Muscle of arm (tissue), 12 donors: Measurements from ENCODE around the gene SETX. TPM values are rescaled to one million over a fixed set of nuclear protein-coding genes. Genes with fewer than 3 reads are reported as not detected.
"Not testable (repeated sequence)": the region's sequence is repeated elsewhere in the genome, so short reads cannot be mapped to it uniquely, and the experiment has no call there.

ENCODE experiments used
- DNase-seq: peaks from one replicate; pipeline ENCODE4 v3.0.0-alpha.2; 2013
- polyA plus RNA-seq, 12 donors: library from polyadenylated mRNA; unstranded; fragments of 120-200 nt; gene quantifications; one replicate each; pipeline ENCODE4 v1.2.1, GENCODE V29; 2013; ENCODE audit not compliant: insufficient read length in 12 of 12

SETX gene
- polyA plus RNA-seq, 12 donors: 23.1 to 44.5 (median 31.9) TPM; not detected in 1

DNA sequence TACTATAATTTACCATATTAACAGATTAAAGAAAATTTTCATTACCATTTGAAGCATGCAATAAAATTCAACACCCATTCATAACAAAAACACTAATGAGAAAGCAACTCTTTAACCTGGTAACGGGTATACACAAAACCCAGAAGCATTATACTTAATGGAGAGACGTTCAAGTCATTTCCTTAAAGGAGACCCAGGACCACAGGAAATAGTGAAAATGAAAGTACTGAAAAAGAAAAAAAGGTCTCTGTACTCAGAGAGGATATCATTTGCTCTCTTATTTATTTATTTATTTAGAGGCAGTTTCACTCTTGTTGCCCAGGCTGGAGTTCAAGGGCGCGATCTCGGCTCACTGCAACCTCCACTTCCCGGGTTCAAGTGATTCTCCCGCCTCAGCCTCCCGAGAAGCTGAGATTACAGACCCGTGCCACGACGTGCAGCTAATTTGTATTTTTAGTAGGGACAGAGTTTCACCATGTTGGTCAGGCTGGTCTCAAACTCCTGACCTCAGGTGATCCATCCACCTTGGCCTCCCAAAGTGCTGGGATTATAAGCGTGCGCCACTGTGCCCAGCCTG lies 61.6 kb downstream of the SETX start:
- DNase-seq: no peak

DNA sequence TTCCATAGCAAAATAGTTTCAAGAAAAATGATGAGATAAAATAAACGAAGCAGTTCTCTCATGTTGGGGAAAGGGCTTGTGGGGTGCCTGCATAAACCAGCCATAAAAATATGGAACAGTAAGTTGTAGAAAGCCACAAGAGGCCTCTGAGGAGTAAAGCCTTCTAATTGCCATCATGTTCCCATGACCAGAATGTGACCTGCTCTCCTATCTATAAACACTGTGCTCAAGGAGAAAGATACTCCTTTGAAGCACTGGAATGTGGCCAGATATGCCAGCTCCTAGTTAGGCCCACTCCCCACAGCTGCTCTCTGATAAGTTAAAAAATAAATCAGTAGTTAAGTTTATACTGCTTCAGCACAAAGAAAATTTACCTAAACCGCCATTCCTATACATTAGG lies 65.8 kb downstream of the SETX start:
- DNase-seq: no peak

DNA sequence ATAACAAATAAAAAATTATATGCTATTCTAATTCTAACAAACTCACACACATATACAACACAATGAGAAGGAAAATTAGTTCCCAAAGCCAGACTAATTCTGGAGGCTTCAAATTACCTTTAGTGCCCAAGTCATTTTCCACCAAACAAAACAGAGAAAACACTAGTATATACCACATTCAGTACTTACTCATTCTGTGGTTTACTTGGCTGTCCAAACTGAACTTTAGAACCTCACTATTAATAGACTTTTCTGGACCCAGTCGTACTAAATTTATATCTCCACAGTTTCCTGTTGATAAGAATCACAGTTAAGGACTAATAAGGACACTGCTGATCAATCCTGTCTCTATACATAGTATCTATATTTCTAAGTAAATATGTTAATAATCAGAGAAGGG lies 66.4 kb downstream of the SETX start:
- no peak for DNase-seq

DNA sequence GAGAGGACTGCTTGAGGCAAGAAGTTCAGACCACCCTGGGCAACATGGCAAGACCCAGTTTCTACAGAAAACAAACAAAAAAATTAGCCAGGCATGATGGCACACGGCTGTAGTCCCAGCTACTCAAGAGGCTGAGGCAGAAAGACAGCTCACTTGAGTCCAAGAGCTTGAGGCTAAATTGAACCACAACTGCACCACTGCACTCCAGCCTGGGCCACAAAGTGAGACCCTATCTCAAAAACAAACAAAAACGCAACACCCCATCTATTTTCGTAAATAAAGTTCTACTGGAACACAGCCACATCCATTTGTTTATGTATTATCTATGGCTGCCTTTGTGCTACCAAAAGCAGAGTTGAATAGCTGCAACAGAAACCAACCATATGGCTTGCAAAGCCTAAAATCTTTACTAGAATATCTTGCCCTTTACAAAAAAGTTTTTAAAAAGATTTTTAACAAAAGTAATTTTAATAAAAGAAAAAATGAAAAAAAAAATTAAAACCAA lies 67.5 kb downstream of the SETX start:
- no peak for DNase-seq

DNA sequence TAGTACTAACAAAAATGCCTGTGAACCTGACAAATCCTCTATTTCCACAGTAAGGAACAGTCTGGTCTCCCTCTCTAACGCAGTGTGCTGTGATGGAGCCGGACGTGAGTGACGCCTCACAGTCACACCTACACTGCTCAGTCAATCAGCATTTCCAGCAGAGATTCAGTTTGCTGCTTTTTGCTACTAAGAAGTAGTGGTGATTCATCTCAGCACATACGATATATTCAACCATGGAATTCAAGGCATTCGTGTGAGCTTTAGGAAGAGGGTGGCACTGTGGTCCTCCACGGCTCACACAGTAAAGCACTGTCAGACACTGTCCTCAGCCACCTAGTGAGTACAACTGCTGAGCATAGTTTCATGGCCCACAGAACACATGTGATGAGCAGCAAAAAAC lies 70.9 kb downstream of the SETX start:
- DNase-seq: no peak

DNA sequence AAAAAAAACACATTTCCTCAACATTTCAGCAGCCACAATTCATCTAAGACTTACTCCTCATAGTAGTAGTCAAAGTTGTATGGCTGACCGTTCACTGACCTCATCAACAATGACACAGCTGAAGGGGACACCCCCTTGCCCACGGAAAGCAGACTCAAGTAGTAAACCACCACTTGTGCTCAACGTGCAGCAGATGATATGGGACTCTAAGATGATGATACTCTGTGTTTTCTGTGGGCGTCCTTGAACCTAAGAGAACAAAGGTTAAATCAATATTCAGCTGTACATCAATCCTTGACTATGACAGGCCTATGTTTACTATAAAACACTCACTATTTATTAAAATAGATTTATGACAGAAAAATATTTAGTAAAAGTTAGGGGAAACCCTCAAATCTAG lies 71.6 kb downstream of the SETX start:
- DNase-seq: no peak

DNA sequence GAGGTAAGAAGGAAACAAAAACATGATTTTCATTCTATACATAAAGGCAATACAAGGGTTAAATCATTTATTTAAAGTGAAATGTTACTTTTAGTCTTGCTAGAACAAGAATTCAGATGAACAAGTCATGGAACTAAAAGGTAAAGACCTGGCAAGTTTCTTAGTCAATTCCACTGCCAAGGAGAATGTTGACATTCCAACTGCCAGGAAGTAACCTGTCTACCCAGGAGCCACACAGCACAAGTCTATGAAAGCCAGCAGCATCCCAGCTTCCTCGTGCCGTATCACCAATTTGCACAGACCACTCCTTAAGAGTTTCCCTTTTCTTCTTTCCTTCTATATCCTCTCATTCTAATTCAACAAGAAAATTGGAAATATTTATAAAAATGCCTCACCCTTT lies 79.9 kb downstream of the SETX start:
- no peak for DNase-seq

DNA sequence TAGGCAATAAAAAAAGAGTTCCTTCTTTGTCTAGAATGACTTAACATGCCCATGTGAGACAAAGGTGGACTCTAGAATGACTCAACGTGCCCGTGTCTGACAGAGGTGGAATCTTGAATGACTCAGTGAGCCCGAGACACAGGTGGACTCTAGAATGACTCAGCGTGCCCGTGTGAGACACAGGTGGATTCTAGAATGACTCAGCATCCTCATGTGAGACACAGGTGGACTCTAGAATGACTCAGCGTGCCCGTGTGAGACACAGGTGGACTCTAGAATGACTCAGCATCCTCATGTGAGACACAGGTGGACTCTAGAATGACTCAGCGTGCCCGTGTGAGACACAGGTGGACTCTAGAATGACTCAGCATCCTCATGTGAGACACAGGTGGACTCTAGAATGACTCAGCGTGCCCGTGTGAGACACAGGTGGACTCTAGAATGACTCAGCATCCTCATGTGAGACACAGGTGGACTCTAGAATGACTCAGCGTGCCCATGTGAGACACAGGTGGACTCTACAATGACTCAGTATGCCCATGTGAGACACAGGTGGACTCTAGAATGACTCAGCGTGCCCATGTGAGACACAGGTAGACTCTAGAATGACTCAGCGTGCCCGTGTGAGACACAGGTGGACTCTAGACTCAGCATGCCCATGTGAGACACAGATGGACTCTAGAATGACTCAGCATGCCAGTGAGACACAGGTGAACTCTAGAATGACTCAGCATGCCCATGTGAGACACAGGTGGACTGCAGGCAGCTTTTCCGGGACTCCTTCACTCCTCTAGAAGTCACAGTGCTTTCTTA lies 84.9 kb downstream of the SETX start:
- not testable (repeated sequence) for DNase-seq

DNA sequence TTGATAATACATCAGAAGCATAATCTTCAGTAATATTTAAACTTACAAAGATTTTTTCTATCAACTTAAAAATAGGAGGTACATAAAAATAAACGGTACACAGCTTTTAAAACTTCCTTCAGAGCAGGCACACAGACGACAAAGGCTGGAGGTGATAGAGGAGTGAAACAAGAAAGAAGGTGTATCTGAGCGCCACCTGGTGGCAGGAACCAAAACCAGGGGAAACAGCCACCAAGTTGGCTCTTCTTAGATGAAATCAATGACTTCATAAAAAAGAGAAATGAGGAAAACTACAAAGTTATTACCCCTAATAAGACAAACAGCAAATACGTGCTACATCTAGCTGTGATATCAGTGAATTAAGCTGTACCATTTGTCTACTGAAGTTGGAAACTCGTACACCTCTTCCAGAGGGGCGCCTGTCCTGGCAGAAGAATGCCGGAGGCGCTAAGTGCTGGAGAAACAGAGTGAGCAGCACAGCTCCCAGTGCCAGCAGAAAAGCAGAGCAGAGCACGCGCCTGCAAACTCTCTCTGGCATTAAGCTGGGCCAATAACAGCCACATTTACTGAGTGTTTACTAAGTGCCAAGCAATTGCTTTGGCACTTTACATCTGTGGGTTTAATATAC lies 85.9 kb downstream of the SETX start:
- DNase-seq: peak; percentile 61

DNA sequence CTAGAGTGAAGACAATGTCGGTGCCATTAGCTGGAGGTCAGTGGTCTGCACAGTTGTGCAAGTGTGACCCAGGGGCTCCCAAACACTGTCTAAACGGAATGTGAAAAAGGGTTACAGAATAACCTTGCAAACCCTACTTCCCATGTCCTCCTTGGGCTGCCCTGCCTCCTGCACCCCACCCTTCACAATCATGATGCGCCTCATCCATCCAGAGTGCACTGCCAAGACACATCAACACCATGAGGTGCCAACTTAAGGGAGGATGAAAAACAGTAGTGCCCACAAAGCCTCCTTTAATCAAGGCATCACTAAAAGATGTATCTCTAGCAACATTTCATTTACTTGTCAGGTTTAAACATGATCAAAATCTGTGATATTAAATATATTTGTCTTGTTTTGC lies 87.1 kb downstream of the SETX start:
- no peak for DNase-seq

DNA sequence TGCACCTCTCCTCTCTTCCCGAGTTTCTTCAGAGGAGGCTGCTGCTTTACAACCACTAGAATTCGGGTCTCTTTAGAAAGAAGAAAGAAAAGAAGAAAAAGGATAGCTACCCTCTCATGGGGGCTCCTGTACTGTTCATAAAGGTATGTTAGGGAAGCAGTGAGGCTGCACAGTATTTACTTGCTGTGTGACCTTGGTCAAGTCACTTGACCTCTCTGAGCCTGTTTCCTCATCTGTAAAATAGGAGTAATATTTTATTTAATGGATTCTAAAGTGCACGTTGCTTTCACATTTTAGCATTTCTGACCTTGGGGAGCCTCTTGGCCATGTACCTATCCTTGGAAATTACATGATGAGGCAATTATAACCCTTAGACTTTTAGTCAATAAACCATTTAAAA lies 88.8 kb downstream of the SETX start:
- no peak for DNase-seq

DNA sequence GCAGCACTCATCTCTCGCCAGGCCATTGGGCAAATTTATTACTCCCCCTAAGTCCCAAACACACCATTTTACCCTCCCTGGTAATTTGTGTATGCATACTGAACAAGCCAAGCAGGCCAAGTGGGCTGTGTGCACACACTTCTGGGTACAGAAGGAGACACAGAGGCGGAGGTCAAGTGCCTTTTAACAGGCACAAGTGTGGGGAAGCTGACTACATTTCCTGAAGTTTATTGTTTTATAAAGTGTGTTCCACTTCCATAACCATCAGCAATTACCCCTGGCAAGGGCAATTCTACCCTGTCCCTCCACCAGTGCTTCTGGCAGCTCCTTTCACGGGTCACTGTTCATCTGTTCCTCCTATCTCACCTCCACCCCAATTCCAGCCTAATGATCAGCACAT lies 93.9 kb downstream of the SETX start:
- DNase-seq: no peak

DNA sequence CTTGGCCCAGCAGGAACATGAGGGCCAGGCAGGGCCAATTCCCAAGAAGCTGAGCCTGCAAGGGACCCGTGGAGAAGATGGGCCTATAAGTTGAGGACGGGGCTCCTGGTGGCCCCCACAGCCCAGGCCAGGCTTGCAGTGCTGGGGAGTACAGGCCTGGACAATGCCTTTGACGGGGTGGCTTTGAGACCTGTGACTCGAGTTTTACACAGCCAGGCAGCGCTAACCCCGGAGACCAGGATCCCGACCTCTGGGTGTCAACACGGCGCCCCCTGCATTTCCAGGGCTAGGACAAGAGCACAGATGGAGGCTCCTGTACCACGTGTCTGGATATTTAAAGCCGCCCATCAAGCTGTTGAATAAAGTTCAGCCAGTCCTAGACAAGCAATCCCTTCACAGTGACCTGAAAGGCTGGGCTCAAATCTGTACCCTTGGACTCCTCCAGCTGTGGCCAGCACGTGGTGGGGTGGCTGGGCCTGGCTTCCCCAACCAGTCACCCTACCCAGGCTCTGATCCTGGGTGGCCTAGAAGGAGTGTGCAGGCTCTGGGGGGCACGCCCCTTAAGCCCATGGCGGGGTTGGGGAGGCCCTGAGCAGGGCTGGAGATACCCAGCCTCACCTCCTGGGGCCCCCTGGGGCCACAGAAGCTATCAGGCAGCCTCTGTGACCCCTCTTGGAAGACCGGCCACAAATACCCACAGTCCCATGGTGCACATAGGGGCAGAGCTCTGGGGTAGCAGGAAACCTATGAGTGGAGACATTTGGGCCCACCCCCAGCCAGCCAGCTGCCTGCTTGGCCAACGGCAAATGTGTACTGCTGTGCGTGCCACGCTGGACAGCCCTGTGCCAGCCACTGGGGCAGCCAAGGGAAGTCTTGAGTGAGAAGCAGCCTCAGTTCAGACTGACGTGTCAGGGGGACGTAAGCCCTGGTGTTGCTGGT lies 104.2 kb downstream of the SETX start:
- no peak for DNase-seq

DNA sequence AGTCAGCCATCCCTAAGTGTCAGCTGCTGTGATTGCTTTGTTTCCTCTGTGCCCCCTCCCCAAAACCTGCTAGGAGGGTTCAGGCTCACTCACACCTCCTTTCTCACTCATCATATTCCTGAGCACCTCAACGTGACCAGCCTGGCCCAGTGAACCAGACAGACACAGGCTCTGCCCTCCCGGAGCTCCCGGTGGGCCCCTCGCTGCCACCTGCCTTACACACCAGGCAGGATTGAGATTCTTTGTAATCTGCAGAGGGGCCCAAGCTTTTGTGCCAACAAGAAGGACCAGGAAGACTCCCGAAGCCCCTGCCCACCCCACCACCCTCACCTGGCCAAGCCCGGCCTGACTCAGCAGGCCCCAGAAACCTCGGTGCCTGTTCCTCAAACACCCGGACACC lies 105.1 kb downstream of the SETX start:
- DNase-seq: no peak

DNA sequence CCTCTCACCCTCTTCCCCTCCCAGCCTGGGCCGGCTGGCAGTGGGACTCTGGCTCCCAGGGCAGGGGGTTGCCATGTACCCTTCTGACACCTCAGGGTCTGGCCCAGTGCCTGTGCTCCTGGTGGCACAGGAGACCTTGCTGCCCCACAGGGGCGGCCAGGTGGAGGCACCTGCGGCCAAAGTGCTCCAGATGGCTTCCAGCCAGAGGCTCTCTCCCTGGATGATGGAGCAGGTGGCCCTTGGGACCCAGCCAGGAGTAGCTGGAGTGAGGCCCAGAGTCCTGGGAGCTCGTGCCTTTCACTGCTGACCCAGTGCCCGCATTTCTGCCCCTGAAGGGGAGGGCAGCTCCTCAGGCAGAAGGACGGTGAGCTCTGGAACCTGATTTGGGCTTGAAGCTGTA lies 105.7 kb downstream of the SETX start:
- DNase-seq: no peak

DNA sequence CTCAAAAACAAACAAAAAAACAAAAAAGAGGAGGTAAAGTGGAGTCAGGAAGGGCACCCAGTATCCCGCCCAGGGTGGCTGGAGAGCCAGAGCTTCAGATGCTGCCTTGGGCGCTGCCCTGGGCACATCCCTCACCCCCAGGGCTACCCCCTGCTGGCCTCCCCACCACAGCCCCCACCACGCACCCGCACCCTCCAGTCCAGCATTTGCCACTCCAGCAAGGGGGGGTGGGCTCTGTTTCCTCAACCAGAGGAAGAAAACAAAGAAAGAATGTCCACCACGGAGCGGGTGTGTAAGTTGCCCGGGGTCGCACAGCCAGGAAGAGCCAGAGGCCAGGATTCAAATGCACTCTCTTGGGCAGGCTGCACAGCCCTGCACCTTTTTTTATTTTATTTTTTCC lies 106.8 kb downstream of the SETX start:
- DNase-seq: no peak

DNA sequence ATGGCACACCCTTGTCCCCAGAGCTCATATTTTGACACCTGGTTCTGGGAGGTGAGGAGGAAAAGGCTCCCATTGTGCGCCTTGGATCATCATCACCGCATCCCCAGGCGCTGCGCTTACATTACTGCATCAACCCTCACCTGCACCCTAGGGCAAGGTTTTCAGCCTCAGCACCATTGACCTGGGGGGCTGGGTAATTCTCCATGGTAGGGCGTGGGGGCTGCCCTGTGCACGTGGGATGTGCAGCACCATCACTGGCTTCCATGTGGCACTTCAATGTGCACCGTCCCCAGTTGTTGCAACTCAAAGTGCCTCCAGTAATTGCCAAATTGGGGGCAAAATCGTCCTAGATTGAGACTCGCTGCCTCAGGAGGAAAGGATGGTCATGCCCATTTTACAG lies 109.3 kb downstream of the SETX start:
- DNase-seq: no peak

DNA sequence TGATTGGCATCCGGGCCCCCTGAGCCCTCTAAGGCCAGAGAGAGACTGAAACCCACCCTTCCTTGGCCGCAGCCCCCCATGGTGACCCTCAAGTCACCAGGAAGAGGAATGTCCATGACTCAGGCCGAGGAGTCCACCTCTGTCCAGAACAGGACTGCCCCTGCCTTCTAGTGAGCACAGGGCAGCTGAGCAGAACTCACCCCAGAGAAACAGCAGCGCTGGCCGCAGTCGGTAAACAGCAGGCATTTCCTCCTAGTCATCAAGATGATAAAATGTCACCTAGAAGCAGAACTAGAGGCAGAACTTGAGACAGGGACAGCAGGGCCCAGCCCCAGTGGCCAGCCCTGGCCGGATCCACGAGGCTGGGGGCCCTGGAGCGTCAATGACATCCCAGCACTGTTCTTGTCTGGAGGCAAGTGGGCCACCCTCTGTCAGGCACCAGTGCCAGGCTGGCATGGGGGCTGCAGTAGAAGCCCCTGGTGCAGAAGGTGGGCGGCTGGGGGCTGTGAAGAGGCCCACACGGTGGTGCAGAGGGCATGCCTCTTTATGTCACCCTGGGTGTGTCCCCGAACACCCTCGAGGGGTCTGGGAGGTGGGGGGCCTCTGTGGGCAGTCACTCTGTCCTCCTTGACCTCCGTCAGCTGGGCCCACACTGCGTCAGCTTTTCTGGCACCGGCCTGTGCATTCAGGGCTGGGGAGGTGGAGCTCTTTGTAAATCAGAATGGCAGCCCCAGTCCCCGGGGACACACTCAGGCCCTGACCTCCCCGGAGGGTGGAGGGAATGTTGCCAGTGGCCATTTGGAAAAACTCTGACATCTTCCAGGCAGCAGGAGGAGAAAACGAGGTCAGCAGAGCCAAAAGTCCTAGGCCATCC lies 110.0 kb downstream of the SETX start:
- DNase-seq: no peak

DNA sequence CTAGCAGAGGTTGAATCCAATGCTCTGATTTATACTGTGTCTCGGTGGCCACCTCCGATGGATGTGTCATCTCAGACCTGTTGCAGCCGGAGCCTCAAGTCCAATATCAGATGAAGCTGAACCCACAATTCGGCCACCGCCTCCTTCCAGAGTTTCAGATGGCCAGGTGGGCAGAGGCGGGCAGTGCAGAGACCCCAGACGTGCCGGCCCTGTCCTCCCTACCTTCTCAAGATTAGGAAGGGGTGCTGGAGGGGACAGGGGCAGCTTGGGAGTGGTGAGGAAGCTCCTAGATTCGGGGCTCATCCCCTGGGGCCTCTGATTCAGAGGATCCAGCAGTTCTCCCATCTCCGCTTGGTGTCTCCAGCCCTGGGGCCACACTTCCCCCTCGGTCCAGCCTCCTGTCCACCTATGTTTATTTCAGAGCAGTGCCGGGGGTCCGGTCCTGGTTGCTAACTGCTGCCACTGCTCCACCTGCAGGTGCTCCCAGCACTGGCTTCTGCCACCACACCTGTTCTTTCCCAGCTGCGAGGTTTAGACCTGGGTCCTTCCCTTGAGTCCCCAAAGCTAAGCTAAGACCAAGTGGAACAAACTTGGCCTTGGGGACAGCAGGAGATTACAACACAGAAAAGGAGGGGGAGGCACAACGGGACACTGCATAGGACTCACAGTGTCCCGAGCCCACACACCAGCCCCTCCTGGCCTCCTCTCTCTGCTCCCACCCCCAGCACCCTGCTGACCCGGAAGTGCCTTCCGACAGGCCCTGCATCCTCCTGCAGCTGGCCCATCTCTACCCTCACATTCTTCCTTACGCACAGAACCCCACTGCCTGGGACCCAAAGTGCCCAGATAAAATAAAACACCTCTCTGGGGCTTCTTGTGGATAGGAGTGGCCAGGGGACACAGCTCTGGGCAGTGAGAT lies 111.4 kb downstream of the SETX start:
- no peak for DNase-seq

DNA sequence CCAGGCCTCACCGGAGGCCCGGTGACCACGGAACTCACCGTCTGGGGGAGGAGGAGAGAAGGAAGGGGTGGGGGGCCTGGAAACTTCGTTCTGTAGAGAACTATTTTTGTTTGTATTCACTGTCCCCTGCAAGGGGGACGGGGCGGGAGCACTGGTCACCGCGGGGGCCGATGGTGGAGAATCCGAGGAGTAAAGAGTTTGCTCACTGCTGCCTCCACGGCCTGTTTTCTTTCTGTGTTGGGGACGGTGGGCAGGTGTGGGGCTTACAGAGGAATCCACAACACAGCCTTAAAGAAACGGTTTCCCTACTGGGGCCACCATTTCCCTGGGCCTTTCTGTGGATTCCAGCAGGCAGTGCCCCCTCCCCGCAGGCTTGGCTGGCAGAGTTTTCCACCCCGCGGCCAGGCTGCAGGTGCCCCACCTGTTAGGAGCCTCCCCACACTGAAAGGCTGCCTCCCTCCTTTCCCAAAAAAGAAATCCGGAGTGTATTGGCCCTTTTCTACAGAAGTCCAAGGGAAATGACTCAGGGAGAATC lies 112.1 kb downstream of the SETX start:
- DNase-seq: no peak
